K562 (cell line): ENCODE results near the gene PHF14. TPM values are rescaled to one million over a fixed set of nuclear protein-coding genes. Genes with fewer than 3 reads are reported as not detected.

ENCODE experiments used
- ATAC-seq: fragments of 200-7000 bp; cut with Tn5 transposase; 3 replicates; pipeline ENCODE4 v1.9.1; 2020; ENCODE audit warnings: moderate library complexity
- BruUV-seq: library from RNA; stranded (reverse); fragments of 400-500 nt; replicated peaks from 2 replicates; lab custom pipeline; 2021; lab: Mats Ljungman, UMichigan
- CTCF ChIA-PET: fragments of 300-600 bp; formaldehyde crosslinking; extraction: SDS; loops from one replicate; lab custom pipeline; 2021; ENCODE audit warnings: low intra/inter-chr PET ratio; lab: Yijun Ruan, JAX
- POLR2A ChIA-PET: fragments of 300-600, 350-650 bp; sonication (Branson Sonifier 250); formaldehyde crosslinking; extraction: SDS; loops from one replicate; lab custom pipeline; 2021; ENCODE audit warnings: antibody characterized with exemption, inconsistent platforms; lab: Yijun Ruan, JAX
- DNase-seq, 4 experiments: peaks; one replicate each; pipeline versions ENCODE4 v3.0.0 to v3.0.0-alpha.2; 2011 to 2018; ENCODE audit warnings: low spot score in 3 of 4, mixed read lengths in 3 of 4; ENCODE audit errors: extremely low read depth in 1 of 4
- FAIRE-seq: peaks from 2 replicates; lab custom pipeline; 2011; peaks lifted over from hg19 to GRCh38; lab: Jason Lieb, UNC
- H2AFZ ChIP-seq: 2 replicates; pipeline ENCODE4 v1.6.0; 2011; ENCODE audit warnings: low read depth, low read length, control low read depth, inconsistent platforms
- H3K27ac ChIP-seq: fragments of 200-600 bp; 3 replicates; pipeline ENCODE4 v1.8.0; 2011; ENCODE audit warnings: low read depth, mild to moderate bottlenecking, control low read depth, inconsistent platforms, low read length, moderate library complexity, mixed read lengths; ENCODE audit errors: extremely low read depth
- H3K27me3 ChIP-seq, 2 experiments: fragments of 300-600 bp in 1 of 2; 2 replicates in 1 of 2; 3 replicates in 1 of 2; pipeline versions ENCODE4 v1.6.0 to v1.8.0; 2011; ENCODE audit warnings: inconsistent platforms in 2 of 2, low read length in 2 of 2, mild to moderate bottlenecking in 1 of 2, mixed read lengths in 1 of 2, moderate library complexity in 1 of 2; ENCODE audit not compliant: control insufficient read depth in 2 of 2, insufficient read depth in 2 of 2
- H3K36me3 ChIP-seq: fragments of 300-600 bp; 3 replicates; pipeline ENCODE4 v1.8.0; 2011; ENCODE audit warnings: mild to moderate bottlenecking, low read length, inconsistent platforms; ENCODE audit not compliant: control insufficient read depth, insufficient read depth
- H3K4me1 ChIP-seq, 2 experiments: fragments of 200-600 bp in 1 of 2; replicated peaks in 1 of 2; 2 replicates in 1 of 2; 3 replicates in 1 of 2; pipeline versions ENCODE4 v1.5.1 to v1.8.0; 2011; ENCODE audit warnings: inconsistent platforms in 2 of 2, low read length in 2 of 2, mild to moderate bottlenecking in 1 of 2, mixed read lengths in 1 of 2, moderate library complexity in 1 of 2; ENCODE audit not compliant: control insufficient read depth in 2 of 2, insufficient read depth in 2 of 2
- H3K4me2 ChIP-seq: 2 replicates; pipeline ENCODE4 v1.6.1; 2011; ENCODE audit warnings: low read length, control low read depth, inconsistent platforms, mixed read lengths; ENCODE audit not compliant: insufficient read depth
- H3K4me3 ChIP-seq: fragments of 200-600 bp; sonication (generic), shearing (Covaris generic); 2 replicates; pipeline ENCODE4 v1.5.1; 2016; ENCODE audit warnings: control low read depth, inconsistent platforms
- H3K79me2 ChIP-seq: fragments of 200-600 bp; 3 replicates; pipeline ENCODE4 v1.8.0; 2011; ENCODE audit warnings: low read length, inconsistent platforms; ENCODE audit not compliant: control insufficient read depth, insufficient read depth
- H3K9ac ChIP-seq, 2 experiments: 2 replicates each; pipeline versions ENCODE4 v1.6.0 to v1.6.1; 2011; ENCODE audit warnings: low read depth in 2 of 2, low read length in 2 of 2, control low read depth in 1 of 2, inconsistent platforms in 1 of 2, mild to moderate bottlenecking in 1 of 2, mixed read lengths in 1 of 2; ENCODE audit not compliant: insufficient read depth in 1 of 2
- H3K9me1 ChIP-seq: one replicate; pipeline ENCODE4 v1.6.0; 2011; ENCODE audit warnings: inconsistent platforms, mild to moderate bottlenecking, low read length, moderate library complexity; ENCODE audit not compliant: control insufficient read depth, insufficient read depth
- H3K9me3 ChIP-seq: replicated peaks from 2 replicates; pipeline ENCODE4 v1.5.1; 2011; ENCODE audit warnings: low read depth, low read length, inconsistent platforms; ENCODE audit not compliant: control insufficient read depth, insufficient read depth
- H4K20me1 ChIP-seq: replicated peaks from 2 replicates; pipeline ENCODE4 v1.6.1; 2011; ENCODE audit warnings: low read length, inconsistent platforms, mixed read lengths; ENCODE audit not compliant: control insufficient read depth, insufficient read depth
- ERF ChIP-seq: fragments of 450-650 bp; formaldehyde crosslinking; IDR thresholded peaks from 2 replicates; pipeline ENCODE4 v1.4.0; 2020; ENCODE audit warnings: mild to moderate bottlenecking, mixed read lengths
- GATA2 ChIP-seq: sonication (generic); formaldehyde crosslinking; IDR thresholded peaks from 2 replicates; pipeline ENCODE4 v1.4.0; 2020; ENCODE audit warnings: mild to moderate bottlenecking, missing genetic modification reagents
- GMEB1 ChIP-seq: fragments of 250-450 bp; sonication (Bioruptor Pico); IDR thresholded peaks from 2 replicates; pipeline ENCODE4 v1.4.0; 2020; ENCODE audit warnings: mild to moderate bottlenecking
- POLR3G ChIP-seq: IDR thresholded peaks from 2 replicates; pipeline ENCODE4 v1.6.1; 2011; ENCODE audit not compliant: insufficient read length, insufficient replicate concordance; ENCODE audit errors: extremely low read depth
- ZFP30 ChIP-seq: fragments of 250-450 bp; sonication (Bioruptor Pico); IDR thresholded peaks from 2 replicates; pipeline ENCODE4 v1.8.0; 2022; ENCODE audit warnings: moderate library complexity, mild to moderate bottlenecking, inconsistent platforms, borderline replicate concordance
- WGBS: fragments of 100-300 bp; shearing (Covaris generic); methylation state at CpG from one replicate; pipeline ENCODE4 v1.1.6; 2016; ENCODE audit warnings: low coverage, mixed read lengths; ENCODE audit not compliant: insufficient coverage; ENCODE audit errors: missing lambda C conversion rate; 5-methylcytosine and 5-hydroxymethylcytosine counted together
- in situ Hi-C: fragments of 300-500 bp; cut with MboI; formaldehyde crosslinking; loops from 4 replicates; pipeline ENCODE4 v1.15.0; 2018; ENCODE audit warnings: inconsistent platforms, mixed read lengths
- intact Hi-C: fragments of 100-400 bp; cut with micrococcal nuclease; formaldehyde crosslinking; loops from 2 replicates; pipeline ENCODE4 v1.14.2; 2022
- polyA plus RNA-seq, 8 experiments: library from polyadenylated mRNA; depleted of rRNA in 4 of 8; stranded (reverse) in 5 of 8; unstranded in 3 of 8; fragments of >200 nt; fragmentation: Nextera tagmentation in 2 of 8; fragmentation: Illumina TruSeq in 1 of 8; extraction: Ambion mirVana in 2 of 8; extraction: Trizol in 1 of 8; gene quantifications; 2 replicates each; pipeline versions ENCODE4 v1.2.1 to v1.2.3, GENCODE V29; 2011 to 2014; ENCODE audit warnings: inconsistent platforms in 1 of 8, missing spikeins in 1 of 8
- total RNA-seq, 7 experiments: library from RNA; depleted of rRNA in 6 of 7; stranded (reverse); fragments of >200 nt in 6 of 7; fragmentation: Illumina TruSeq in 2 of 7; extraction: Trizol in 2 of 7; gene quantifications; 2 replicates each; pipeline versions ENCODE4 v1.2.1 to v1.2.3, GENCODE V29; 2011 to 2021; ENCODE audit warnings: low replicate concordance in 1 of 7

PHF14 gene
- total and polyA plus RNA-seq, 9 of the 15 experiments (the other 6 are each of a cell fraction or from before 2014, with no cell fraction given), result 27.5 to 67.6 (median 41.4) TPM

- no peak overlapping the region for H3K4me3 ChIP-seq
- ChIA-PET POLR2A (interaction anchor here (1.1 to 2.2 kb wide), 2 partner anchors 10 to 14 kb away, joined by 4 to 12 read pairs; a partner anchor contains a TSS), CTCF (no interaction called here)
- H2AFZ ChIP-seq, result no peak overlapping the region
- no peaks in the 10 kb centered on the region for H3K79me2 ChIP-seq
- no peak for ATAC-seq
- TF ChIP-seq GATA2 (CRISPR knock-in tag), result no peak
- TF ChIP-seq POLR3G, result no peak
- no peak for TF ChIP-seq ZFP30 (CRISPR knock-in tag)
- TF ChIP-seq ERF (CRISPR knock-in tag), result no peak
- TF ChIP-seq GMEB1 (CRISPR knock-in tag), result no peak
- no peaks in the 10 kb centered on the region for H4K20me1 ChIP-seq
- H3K36me3 ChIP-seq, result no peaks in the 10 kb centered on the region
- FAIRE-seq, result no peak
- no peaks in the 10 kb centered on the region for H3K27me3 ChIP-seq
- WGBS, result 0% methylated on average over 2 of the region's 2 CpGs
- H3K4me1 ChIP-seq, result no peaks in the 10 kb centered on the region
- in situ Hi-C loops (no loop called here), intact Hi-C loops (no loop called here)
- no peak overlapping the region for H3K9ac ChIP-seq
- DNase-seq, result no peak
- H3K27ac ChIP-seq, result no peak overlapping the region
- H3K9me1 ChIP-seq, result no peaks in the 10 kb centered on the region
- no TSS peak for BruUV-seq
- no peak overlapping the region for H3K4me2 ChIP-seq
- H3K9me3 ChIP-seq, result no peaks in the 10 kb centered on the region; the same call in 1 of the 2 replicates
Observed at GRCh38 chr7:10950494-10950893, 23.2 kb upstream of the PHF14 start.
